SK-N-SH (cell line): ENCODE results near the gene SHF. TPM values are rescaled to one million over a fixed set of nuclear protein-coding genes. Genes with fewer than 3 reads are reported as not detected.

Experiments
- CTCF ChIA-PET: fragments of 300-600, 350-600 bp; formaldehyde crosslinking; extraction: SDS; loops from one replicate; lab custom pipeline; 2021; lab: Yijun Ruan, JAX
- POLR2A ChIA-PET: fragments of 350-600 bp; sonication (Branson Sonifier 250); formaldehyde crosslinking; extraction: SDS; loops from one replicate; lab custom pipeline; 2020; ENCODE audit warnings: antibody characterized with exemption, inconsistent platforms; lab: Yijun Ruan, JAX
- DNase-seq: peaks from one replicate; pipeline ENCODE4 v3.0.0; 2012
- H2AFZ ChIP-seq: fragments of 200-600 bp; sonication (generic); 2 replicates; pipeline ENCODE4 v1.8.1; 2016; ENCODE audit warnings: antibody characterized with exemption, mild to moderate bottlenecking, low read depth
- H3F3A ChIP-seq: fragments of 200-600 bp; sonication (generic); replicated peaks from 2 replicates; pipeline ENCODE3; 2016; ENCODE audit warnings: antibody characterized with exemption, mild to moderate bottlenecking; ENCODE audit not compliant: insufficient read depth
- H3K27ac ChIP-seq, 2 experiments: fragments of 200-500 bp in 1 of 2; fragments of 200-600 bp in 1 of 2; sonication (Bioruptor generic) in 1 of 2; sonication (generic), shearing (Covaris generic) in 1 of 2; 2 replicates each; pipeline versions ENCODE4 v1.5.1 to v1.6.1; 2014 to 2016; ENCODE audit warnings: low read depth in 2 of 2, inconsistent platforms in 1 of 2, low read length in 1 of 2, mild to moderate bottlenecking in 1 of 2, mixed read lengths in 1 of 2
- H3K27me3 ChIP-seq: fragments of 200-600 bp; sonication (generic), shearing (Covaris generic); 2 replicates; pipeline ENCODE4 v1.6.1; 2016; ENCODE audit warnings: mixed run types; ENCODE audit not compliant: insufficient read depth
- H3K36me3 ChIP-seq, 2 experiments: fragments of 200-500 bp in 1 of 2; fragments of 200-600 bp in 1 of 2; sonication (Bioruptor generic) in 1 of 2; sonication (generic) in 1 of 2; replicated peaks in 1 of 2; 2 replicates each; pipeline versions ENCODE3 to v1.5.1; 2014 to 2016; ENCODE audit warnings: low read length in 1 of 2, mild to moderate bottlenecking in 1 of 2; ENCODE audit not compliant: insufficient read depth in 2 of 2, control insufficient read depth in 1 of 2
- H3K4me1 ChIP-seq, 2 experiments: fragments of 200-500 bp in 1 of 2; fragments of 200-600 bp in 1 of 2; sonication (Bioruptor generic) in 1 of 2; sonication (generic), shearing (Covaris generic) in 1 of 2; 2 replicates each; pipeline versions ENCODE4 v1.5.1 to v1.6.1; 2014 to 2016; ENCODE audit warnings: low read depth in 1 of 2, low read length in 1 of 2, mixed run types in 1 of 2; ENCODE audit not compliant: insufficient read depth in 2 of 2, control insufficient read depth in 1 of 2
- H3K4me2 ChIP-seq: fragments of 200-600 bp; sonication (generic), shearing (Covaris generic); 2 replicates; pipeline ENCODE4 v1.6.1; 2017; ENCODE audit warnings: mixed run types
- H3K4me3 ChIP-seq, 2 experiments: fragments of 200-500 bp in 1 of 2; fragments of 200-600 bp in 1 of 2; sonication (Bioruptor generic) in 1 of 2; sonication (generic), shearing (Covaris generic) in 1 of 2; 2 replicates each; pipeline versions ENCODE4 v1.5.1 to v1.8.1; 2014 to 2016; ENCODE audit warnings: low read depth in 2 of 2, inconsistent platforms in 1 of 2, low read length in 1 of 2, mild to moderate bottlenecking in 1 of 2, mixed read lengths in 1 of 2, moderate library complexity in 1 of 2
- H3K79me2 ChIP-seq: fragments of 200-600 bp; sonication (generic); 2 replicates; pipeline ENCODE4 v1.8.1; 2017; ENCODE audit warnings: mild to moderate bottlenecking; ENCODE audit not compliant: insufficient read depth
- H3K9ac ChIP-seq: fragments of 200-600 bp; sonication (generic); 2 replicates; pipeline ENCODE4 v1.6.1; 2017; ENCODE audit warnings: mixed run types
- H3K9me2 ChIP-seq: fragments of 200-600 bp; sonication (generic); 2 replicates; pipeline ENCODE4 v1.6.1; 2017; ENCODE audit warnings: mixed run types
- H3K9me3 ChIP-seq: fragments of 200-600 bp; sonication (generic); 2 replicates; pipeline ENCODE4 v1.6.1; 2017; ENCODE audit warnings: mixed run types, mild to moderate bottlenecking, moderate library complexity
- H4K20me1 ChIP-seq: fragments of 200-600 bp; sonication (generic); 2 replicates; pipeline ENCODE4 v1.6.1; 2017; ENCODE audit warnings: mild to moderate bottlenecking, mixed run types; ENCODE audit not compliant: insufficient read depth
- EP300 ChIP-seq, 2 experiments: IDR thresholded peaks; 2 replicates each; pipeline versions ENCODE4 v1.4.0 to v1.6.1; 2012; ENCODE audit warnings: borderline replicate concordance in 1 of 2, low read depth in 1 of 2, low read length in 1 of 2
- EZH2phosphoT487 ChIP-seq: fragments of 200-600 bp; sonication (generic); IDR thresholded peaks from 2 replicates; pipeline ENCODE4 v1.6.1; 2017; ENCODE audit warnings: low read depth, mixed run types, mild to moderate bottlenecking, antibody characterized with exemption, moderate library complexity, borderline replicate concordance
- FOXJ3 ChIP-seq: sonication (generic); formaldehyde crosslinking; IDR thresholded peaks from 2 replicates; pipeline ENCODE4 v1.5.1; 2020; ENCODE audit warnings: mild to moderate bottlenecking, missing genetic modification reagents
- FOXM1 ChIP-seq: IDR thresholded peaks from 2 replicates; pipeline ENCODE4 v1.4.0; 2012; ENCODE audit warnings: low read depth, mild to moderate bottlenecking
- GABPA ChIP-seq: IDR thresholded peaks from 2 replicates; pipeline ENCODE4 v1.4.0; 2012; ENCODE audit warnings: low read depth, mild to moderate bottlenecking
- GATA2 ChIP-seq: sonication (generic); formaldehyde crosslinking; IDR thresholded peaks from 2 replicates; pipeline ENCODE4 v1.5.0; 2020; ENCODE audit warnings: mild to moderate bottlenecking, missing genetic modification reagents
- MXI1 ChIP-seq: IDR thresholded peaks from 2 replicates; pipeline ENCODE4 v1.6.1; 2012; ENCODE audit warnings: mild to moderate bottlenecking, low read depth, low read length, improper control_type of control experiment
- RFX5 ChIP-seq: IDR thresholded peaks from 2 replicates; pipeline ENCODE4 v1.6.1; 2012; ENCODE audit warnings: mild to moderate bottlenecking, improper control_type of control experiment, low read length
- YY1 ChIP-seq: IDR thresholded peaks from 2 replicates; pipeline ENCODE4 v1.4.0; 2012; ENCODE audit warnings: low read depth, mild to moderate bottlenecking
- WGBS: methylation state at CpG from one replicate; pipeline ENCODE4 v1.1.6; 2017; ENCODE audit warnings: low lambda C conversion rate; 5-methylcytosine and 5-hydroxymethylcytosine counted together
- polyA plus RNA-seq, 3 experiments: library from polyadenylated mRNA; depleted of rRNA; stranded (reverse); fragments of >200 nt; gene quantifications; 2 replicates each; pipeline ENCODE4 v1.2.3, GENCODE V29; 2012
- TF ChIP-seq, protein P1 (sequence below): fragments of 200-600 bp; sonication (generic); IDR thresholded peaks from 2 replicates; pipeline ENCODE4 v1.6.1; 2017; ENCODE audit warnings: antibody characterized with exemption, mild to moderate bottlenecking, moderate library complexity
- TF ChIP-seq, protein P2 (sequence below): fragments of 150-350 bp; IDR thresholded peaks from 2 replicates; pipeline ENCODE4 v1.6.1; 2016; ENCODE audit warnings: mild to moderate bottlenecking, low read depth, low read length

SHF gene
- polyA plus RNA-seq, 1 of the 3 experiments (the other 2 are of a cell fraction) = 5.5 TPM

DNA sequence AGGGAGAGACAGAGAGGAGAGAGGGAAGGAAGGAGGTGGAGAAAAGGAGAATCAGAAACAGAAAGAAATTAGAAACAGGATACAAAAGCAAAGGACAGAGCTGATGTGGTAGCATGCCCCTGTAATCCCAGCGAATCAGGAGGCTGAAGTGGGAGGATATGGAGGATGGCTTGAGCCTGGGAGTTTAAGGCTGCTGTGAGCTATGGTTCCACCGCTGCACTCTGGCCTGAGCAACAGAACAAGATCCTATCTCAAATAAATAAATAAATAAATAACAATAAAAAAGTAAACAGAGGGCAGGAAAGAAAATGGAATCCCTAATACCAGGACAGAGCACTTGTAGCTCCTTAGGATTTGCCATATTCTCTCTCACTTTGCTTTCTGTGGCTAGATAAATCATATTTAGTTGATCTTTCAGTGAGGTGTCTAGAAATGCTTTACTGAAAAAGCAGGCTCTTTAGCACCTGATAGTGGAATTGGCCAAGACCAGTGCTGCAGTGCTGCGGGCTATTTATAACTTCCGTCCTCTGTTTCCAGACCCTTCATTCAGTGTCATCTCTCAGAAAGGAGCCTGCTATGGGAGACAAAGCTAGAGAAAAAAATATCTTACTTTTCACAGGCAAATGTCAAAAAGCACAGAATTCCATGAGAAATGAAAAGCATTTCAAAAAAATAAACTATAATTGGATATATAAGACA is 44.2 kb upstream of the SHF start:
- Histone ChIP-seq H3K4me1 (no peaks in the 10 kb centered on the region; a peak in 1 of 4 replicates), H3K9me2 (no peaks in the 10 kb centered on the region), H3K4me2 (no peak overlapping the region), H3K9me3 (no peaks in the 10 kb centered on the region), H3K27me3 (no peaks in the 10 kb centered on the region), H3F3A (no peaks in the 10 kb centered on the region), H3K27ac (no peak overlapping the region; a peak in 1 of 4 replicates), H3K36me3 (no peaks in the 10 kb centered on the region), H3K79me2 (no peaks in the 10 kb centered on the region), H3K4me3 (no peak overlapping the region), H2AFZ (no peak overlapping the region), H3K9ac (no peak overlapping the region), H4K20me1 (no peaks in the 10 kb centered on the region)
- TF ChIP-seq YY1 = no peak
- TF ChIP-seq MXI1 = no peak
- TF ChIP-seq GABPA = no peak
- WGBS = 12% methylated on average over 4 of the region's 4 CpGs
- ChIA-PET CTCF (interaction anchor here (1.1 to 5.7 kb wide), 4 partner anchors 10 to 168 kb away, joined by 4 to 27 read pairs (median 5); no protein-coding TSS in a partner anchor), POLR2A (interaction anchor here (0.6 to 0.9 kb wide), 2 partner anchors 46 to 614 kb away, joined by 3 read pairs; no protein-coding TSS in a partner anchor)
- DNase-seq = peak; percentile 21

DNA sequence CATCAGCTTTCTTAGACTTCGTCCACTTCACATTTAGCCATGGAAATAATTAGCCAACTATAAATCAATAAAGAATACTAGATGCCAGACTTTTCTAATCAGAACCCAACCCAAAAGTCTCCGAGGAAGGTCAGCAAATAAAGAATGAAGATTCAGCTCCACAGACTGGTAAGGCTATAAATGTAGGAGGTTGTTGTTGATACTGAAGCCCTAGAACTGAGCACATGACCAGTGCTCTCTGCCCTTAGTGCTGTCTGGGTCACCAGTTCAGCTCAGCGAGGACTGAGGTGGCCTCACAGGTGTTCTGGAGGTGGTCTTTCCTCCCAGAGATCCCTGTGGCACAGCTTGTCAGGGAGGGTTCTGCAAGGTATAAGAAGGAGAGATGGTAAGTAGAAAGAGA is 43.4 kb upstream of the SHF start:
- Histone ChIP-seq H3K36me3 (no peaks in the 10 kb centered on the region), H3K79me2 (no peaks in the 10 kb centered on the region), H4K20me1 (no peaks in the 10 kb centered on the region), H3K4me3 (no peak overlapping the region), H3K9ac (no peak overlapping the region), H3F3A (no peaks in the 10 kb centered on the region), H3K27me3 (no peaks in the 10 kb centered on the region), H3K27ac (no peak overlapping the region), H3K9me3 (no peaks in the 10 kb centered on the region), H2AFZ (no peak overlapping the region), H3K4me2 (no peak overlapping the region), H3K4me1 (no peaks in the 10 kb centered on the region; a peak in 1 of 4 replicates), H3K9me2 (no peaks in the 10 kb centered on the region)
- DNase-seq = no peak
- ChIA-PET CTCF (interaction anchor here (1.0 to 5.7 kb wide), 6 partner anchors 10 to 227 kb away, joined by 3 to 27 read pairs (median 4); no protein-coding TSS in a partner anchor), POLR2A (interaction anchor here (0.9 kb wide), 1 partner anchor 45 kb away, joined by 3 read pairs; no protein-coding TSS in a partner anchor)
- TF ChIP-seq EP300 (IDR thresholded peaks at IDR 0.05; ENCODE audit: borderline replicate concordance in 1 of 2, low read depth in 1 of 2, low read length in 1 of 2) (no peak), EZH2phosphoT487 (no peak), GABPA (no peak), RFX5 (no peak), GATA2 (CRISPR knock-in tag) (no peak), YY1 (no peak), FOXM1 (no peak), FOXJ3 (no peak)
- TF ChIP-seq, protein P1, sequence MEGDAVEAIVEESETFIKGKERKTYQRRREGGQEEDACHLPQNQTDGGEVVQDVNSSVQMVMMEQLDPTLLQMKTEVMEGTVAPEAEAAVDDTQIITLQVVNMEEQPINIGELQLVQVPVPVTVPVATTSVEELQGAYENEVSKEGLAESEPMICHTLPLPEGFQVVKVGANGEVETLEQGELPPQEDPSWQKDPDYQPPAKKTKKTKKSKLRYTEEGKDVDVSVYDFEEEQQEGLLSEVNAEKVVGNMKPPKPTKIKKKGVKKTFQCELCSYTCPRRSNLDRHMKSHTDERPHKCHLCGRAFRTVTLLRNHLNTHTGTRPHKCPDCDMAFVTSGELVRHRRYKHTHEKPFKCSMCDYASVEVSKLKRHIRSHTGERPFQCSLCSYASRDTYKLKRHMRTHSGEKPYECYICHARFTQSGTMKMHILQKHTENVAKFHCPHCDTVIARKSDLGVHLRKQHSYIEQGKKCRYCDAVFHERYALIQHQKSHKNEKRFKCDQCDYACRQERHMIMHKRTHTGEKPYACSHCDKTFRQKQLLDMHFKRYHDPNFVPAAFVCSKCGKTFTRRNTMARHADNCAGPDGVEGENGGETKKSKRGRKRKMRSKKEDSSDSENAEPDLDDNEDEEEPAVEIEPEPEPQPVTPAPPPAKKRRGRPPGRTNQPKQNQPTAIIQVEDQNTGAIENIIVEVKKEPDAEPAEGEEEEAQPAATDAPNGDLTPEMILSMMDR = no peak
- TF ChIP-seq, protein P2, sequence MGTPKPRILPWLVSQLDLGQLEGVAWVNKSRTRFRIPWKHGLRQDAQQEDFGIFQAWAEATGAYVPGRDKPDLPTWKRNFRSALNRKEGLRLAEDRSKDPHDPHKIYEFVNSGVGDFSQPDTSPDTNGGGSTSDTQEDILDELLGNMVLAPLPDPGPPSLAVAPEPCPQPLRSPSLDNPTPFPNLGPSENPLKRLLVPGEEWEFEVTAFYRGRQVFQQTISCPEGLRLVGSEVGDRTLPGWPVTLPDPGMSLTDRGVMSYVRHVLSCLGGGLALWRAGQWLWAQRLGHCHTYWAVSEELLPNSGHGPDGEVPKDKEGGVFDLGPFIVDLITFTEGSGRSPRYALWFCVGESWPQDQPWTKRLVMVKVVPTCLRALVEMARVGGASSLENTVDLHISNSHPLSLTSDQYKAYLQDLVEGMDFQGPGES = no peak
- 27% methylated on average over 3 of the region's 3 CpGs for WGBS
